Mesodermal cell (in vitro differentiated cells): Measurements from ENCODE around the gene CTDSP1.

Experiments used
- H3K27ac ChIP-seq: 2 replicates; pipeline ENCODE4 v1.7.0; 2013; ENCODE audit warnings: mild to moderate bottlenecking, low read depth, low read length, moderate library complexity; ENCODE audit not compliant: severe bottlenecking
- H3K36me3 ChIP-seq: 2 replicates; pipeline ENCODE4 v1.7.1; 2013; ENCODE audit warnings: mild to moderate bottlenecking, low read length, moderate library complexity; ENCODE audit not compliant: control insufficient read depth, insufficient read depth
- H3K4me1 ChIP-seq: one replicate; pipeline ENCODE4 v1.7.1; 2013; ENCODE audit warnings: mild to moderate bottlenecking, low read length; ENCODE audit not compliant: insufficient read depth, control insufficient read depth, poor library complexity, severe bottlenecking
- H3K4me3 ChIP-seq: 2 replicates; pipeline ENCODE4 v1.7.0; 2013; ENCODE audit warnings: low read length, control low read depth, mild to moderate bottlenecking; ENCODE audit not compliant: insufficient read depth, poor library complexity, severe bottlenecking; ENCODE audit errors: extremely low read depth
- H3K9me3 ChIP-seq: 2 replicates; pipeline ENCODE4 v1.7.1; 2013; ENCODE audit warnings: mild to moderate bottlenecking, low read length, moderate library complexity; ENCODE audit not compliant: control insufficient read depth
- WGBS, 2 experiments: methylation state at CpG; one replicate each; pipeline ENCODE4 v1.1.5; 2013; ENCODE audit warnings: missing lambda C conversion rate in 2 of 2; ENCODE audit not compliant: insufficient coverage in 2 of 2; 5-methylcytosine and 5-hydroxymethylcytosine counted together

CTDSP1 gene

DNA sequence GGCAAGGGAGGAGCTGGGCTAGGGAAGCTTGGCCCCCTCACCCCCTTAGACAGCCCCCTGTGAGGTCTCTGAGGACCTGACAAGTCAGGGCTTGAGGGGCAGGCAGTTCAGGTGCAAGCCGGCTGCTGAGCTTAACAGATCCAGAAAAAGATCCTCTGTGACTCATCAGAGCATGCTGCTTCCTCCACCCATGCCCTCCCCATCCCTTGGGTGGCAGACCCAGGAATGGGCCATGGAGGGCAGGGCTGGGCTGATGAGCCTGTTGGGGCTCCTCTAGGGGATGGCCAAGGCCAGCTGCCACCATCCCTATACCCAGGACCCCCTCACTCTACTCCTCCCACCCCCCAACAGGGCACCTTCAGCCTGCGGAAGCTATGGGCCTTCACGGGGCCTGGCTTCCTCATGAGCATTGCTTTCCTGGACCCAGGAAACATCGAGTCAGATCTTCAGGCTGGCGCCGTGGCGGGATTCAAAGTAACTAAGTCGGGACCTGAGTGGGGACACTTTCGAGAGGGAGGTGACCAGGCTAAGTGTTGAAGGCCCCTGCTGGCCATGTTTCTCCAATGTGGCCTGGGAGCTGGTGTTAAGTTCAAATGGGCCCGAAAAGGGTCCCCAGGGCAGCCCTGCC, 15.7 kb upstream of the CTDSP1 start:
- 90 to 94% methylated on average over 8 to 9 of the region's 10 CpGs for WGBS, 2 experiments
- H3K4me1 ChIP-seq, result peaks cover 11% of the 10 kb centered on the region
- H3K9me3 ChIP-seq, result no peaks in the 10 kb centered on the region

DNA sequence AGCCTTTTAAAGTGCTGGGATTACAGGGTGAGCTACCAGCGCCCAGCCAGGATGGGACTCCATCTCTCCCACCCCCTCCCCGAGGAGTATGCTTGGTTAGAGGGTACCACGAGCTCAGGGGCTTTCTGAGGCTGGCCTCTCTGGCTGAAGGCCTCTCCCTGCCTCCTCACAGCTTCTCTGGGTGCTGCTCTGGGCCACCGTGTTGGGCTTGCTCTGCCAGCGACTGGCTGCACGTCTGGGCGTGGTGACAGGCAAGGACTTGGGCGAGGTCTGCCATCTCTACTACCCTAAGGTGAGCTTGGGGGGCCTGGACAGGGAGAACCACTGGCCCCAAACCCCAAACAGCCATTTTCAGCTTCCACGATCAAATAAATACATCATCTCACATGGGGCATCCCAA, 14.7 kb upstream of the CTDSP1 start:
- H3K4me3 ChIP-seq, result no peak overlapping the region
- H3K36me3 ChIP-seq, result no peaks in the 10 kb centered on the region
- 86 to 89% methylated on average over 8 of the region's 9 CpGs for WGBS, 2 experiments

More for the DNA sequence above, 15.7 kb upstream of the CTDSP1 start:
- Histone ChIP-seq H3K4me3 (no peak overlapping the region), H3K27ac (no peak overlapping the region), H3K36me3 (no peaks in the 10 kb centered on the region)

DNA sequence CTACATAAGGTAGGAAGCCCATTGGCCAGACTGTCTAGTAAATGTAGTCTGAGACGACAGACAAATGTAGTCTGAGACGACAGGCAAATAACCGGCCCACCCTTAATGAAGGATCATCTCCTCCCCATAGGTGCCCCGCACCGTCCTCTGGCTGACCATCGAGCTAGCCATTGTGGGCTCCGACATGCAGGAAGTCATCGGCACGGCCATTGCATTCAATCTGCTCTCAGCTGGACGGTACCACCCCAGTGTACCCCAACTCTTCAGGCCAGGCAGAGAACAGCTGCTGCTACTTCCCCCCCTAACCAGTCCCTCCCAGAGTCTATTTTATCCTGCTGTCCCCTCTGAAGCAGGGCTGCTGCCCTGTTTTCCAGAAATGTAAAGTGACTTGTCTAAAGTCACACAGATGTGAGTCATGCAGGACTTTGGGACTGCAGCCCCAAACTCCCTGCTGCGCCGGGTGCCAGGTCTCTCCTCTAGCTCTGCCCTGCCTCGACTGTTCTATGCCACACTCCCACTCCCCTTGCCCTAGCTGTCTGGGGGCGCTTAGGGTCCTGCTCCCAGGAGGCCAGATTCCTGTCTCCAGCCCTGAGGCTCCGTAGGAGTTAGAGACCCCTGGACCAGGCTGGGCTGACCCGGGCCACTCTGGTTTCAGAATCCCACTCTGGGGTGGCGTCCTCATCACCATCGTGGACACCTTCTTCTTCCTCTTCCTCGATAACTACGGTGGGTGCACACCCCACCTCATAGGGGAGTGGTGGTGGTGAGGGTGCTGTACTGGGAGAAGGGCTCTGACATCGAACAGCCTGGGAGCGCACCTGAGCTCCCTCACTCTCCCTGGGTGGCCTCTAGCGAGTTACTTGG, 12.9 kb upstream of the CTDSP1 start:
- Histone ChIP-seq H3K9me3 (no peaks in the 10 kb centered on the region), H3K4me1 (peaks cover 11% of the 10 kb centered on the region), H3K36me3 (no peaks in the 10 kb centered on the region), H3K4me3 (no peak overlapping the region), H3K27ac (no peak overlapping the region)
- 89 to 96% methylated on average over 13 to 16 of the region's 23 CpGs for WGBS, 2 experiments

More for the DNA sequence above, 14.7 kb upstream of the CTDSP1 start:
- Histone ChIP-seq H3K27ac (no peak overlapping the region), H3K9me3 (no peaks in the 10 kb centered on the region), H3K4me1 (peaks cover 11% of the 10 kb centered on the region)

DNA sequence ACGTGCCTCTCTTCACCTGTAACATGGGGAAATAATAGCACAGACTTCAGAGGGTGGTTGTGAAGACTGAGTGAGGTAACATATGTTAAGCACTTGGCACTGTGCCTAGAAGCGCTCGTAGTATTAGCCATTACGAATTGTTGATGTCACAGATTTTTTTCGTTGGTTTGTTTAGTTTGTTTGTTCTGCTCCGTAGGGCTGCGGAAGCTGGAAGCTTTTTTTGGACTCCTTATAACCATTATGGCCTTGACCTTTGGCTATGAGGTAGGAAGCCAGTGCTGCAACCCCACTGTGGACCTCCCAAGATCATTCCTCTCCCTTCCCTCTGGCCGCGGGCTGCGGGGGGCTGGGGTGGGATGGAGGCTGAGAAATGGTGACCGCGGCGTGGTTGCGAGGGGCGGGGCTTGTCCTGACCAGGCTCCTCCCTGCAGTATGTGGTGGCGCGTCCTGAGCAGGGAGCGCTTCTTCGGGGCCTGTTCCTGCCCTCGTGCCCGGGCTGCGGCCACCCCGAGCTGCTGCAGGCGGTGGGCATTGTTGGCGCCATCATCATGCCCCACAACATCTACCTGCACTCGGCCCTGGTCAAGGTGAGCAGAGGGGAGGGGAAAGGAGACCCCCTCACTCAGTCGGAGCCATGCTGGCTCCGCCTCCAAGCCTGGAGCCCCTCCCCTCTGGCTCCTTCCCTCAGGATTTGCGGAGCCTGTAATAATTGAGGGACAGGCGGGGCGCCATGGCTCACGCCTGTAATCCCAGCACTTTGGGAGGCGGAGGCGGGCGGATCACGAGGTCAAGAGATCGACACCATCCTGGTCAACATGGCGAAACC, 12.1 kb upstream of the CTDSP1 start:
- H3K27ac ChIP-seq, result no peak overlapping the region
- no peaks in the 10 kb centered on the region for H3K9me3 ChIP-seq
- no peaks in the 10 kb centered on the region for H3K36me3 ChIP-seq
- H3K4me3 ChIP-seq, result no peak overlapping the region
- 32 to 40% methylated on average over 16 to 23 of the region's 38 CpGs for WGBS, 2 experiments
- H3K4me1 ChIP-seq, result peaks cover 11% of the 10 kb centered on the region

DNA sequence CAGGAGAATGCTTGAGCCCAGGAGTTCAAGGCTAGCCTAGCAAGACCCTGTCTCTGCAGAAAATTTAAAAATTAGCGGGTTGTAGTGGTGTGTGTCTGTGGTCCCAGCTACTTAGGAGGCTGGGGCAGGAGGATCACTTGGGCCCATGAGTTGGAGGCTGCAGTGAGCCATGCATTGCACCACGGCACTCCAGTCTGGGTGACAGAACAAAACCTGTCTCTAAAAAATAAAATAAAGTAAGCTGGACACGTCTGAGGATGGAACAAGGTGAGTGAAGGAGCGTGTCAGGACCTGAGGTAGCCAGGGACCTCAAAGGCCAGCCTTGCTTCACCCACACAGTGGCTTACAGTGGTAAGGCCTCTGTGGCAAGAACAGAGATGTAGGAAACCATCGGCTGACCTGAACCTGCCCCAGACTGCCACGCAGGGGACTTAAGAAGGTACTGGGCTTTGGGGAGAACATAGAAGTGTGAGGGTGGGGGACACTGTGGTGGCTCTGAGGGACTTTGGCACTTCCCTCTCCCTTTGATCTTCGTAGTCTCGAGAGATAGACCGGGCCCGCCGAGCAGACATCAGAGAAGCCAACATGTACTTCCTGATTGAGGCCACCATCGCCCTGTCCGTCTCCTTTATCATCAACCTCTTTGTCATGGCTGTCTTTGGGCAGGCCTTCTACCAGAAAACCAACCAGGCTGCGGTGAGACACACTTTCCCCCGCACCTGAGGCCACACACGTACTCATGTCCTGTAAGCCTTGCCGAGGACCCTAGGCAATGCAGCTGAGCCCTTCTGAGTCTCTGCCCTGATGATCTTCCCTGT, 10.1 kb upstream of the CTDSP1 start:
- H3K36me3 ChIP-seq, result no peaks in the 10 kb centered on the region
- 94 to 96% methylated on average over 11 to 16 of the region's 17 CpGs for WGBS, 2 experiments
- no peak overlapping the region for H3K4me3 ChIP-seq
- H3K27ac ChIP-seq, result no peak overlapping the region
- H3K4me1 ChIP-seq, result peaks cover 7% of the 10 kb centered on the region
- no peaks in the 10 kb centered on the region for H3K9me3 ChIP-seq

DNA sequence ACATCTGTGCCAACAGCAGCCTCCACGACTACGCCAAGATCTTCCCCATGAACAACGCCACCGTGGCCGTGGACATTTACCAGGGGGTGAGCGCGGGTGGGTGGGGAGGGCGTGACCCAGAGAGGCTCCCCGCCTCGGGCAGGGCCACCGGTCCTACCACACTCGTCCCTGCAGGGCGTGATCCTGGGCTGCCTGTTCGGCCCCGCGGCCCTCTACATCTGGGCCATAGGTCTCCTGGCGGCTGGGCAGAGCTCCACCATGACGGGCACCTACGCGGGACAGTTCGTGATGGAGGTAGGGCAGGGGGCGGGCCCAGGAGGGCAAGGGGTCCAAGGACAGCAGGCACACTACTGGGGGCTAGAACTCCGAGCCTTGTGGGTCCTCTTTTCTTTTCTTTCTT, 8.5 kb upstream of the CTDSP1 start:
- Histone ChIP-seq H3K9me3 (no peaks in the 10 kb centered on the region), H3K4me1 (peaks cover 7% of the 10 kb centered on the region), H3K36me3 (no peaks in the 10 kb centered on the region), H3K4me3 (no peak overlapping the region), H3K27ac (no peak overlapping the region)
- 95 to 97% methylated on average over 18 to 22 of the region's 23 CpGs for WGBS, 2 experiments

DNA sequence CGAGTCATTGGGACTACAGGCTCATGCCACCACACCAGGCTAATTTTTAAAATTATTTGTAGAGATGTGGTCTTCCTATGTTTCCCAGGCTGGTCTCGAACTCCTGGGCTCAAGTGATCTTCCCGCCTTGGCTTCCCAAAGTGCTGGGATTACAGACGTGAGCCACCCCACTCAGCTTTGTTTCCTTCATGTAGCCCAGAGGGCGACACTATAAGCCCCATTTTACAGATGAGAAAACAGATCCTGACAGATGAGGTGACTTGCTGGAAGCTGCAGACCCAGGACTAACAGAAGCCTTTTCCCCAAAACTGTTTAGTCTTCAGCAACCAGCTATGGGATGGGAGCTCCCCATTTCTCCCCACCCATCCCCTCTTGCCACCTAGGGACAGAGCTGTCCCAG, 7.2 kb upstream of the CTDSP1 start:
- peaks cover 5% of the 10 kb centered on the region for H3K4me1 ChIP-seq
- H3K4me3 ChIP-seq, result no peak overlapping the region
- H3K27ac ChIP-seq, result no peak overlapping the region
- H3K9me3 ChIP-seq, result no peaks in the 10 kb centered on the region
- 94% methylated on average over 3 to 4 of the region's 5 CpGs for WGBS, 2 experiments
- no peaks in the 10 kb centered on the region for H3K36me3 ChIP-seq

DNA sequence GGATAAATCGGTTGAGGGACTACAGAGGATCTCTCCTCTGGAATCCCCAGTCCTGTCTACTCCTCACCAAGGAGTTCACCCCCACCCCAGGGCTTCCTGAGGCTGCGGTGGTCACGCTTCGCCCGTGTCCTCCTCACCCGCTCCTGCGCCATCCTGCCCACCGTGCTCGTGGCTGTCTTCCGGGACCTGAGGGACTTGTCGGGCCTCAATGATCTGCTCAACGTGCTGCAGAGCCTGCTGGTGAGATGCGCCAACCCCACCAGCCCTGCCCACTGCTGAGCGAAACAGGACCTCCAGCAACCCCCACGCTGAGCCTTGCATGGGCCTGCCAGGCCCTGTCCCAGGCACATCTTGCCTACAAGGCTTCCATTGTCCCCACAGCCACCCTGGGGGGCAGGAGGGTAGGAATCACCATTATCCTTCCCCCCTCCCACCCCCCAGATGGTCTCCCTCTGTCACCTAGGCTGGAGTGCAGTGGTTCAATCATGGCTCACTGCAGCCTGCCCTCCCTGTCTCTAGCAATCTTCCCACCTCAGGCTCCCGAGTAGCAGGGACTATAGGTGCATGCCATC, 6.7 kb upstream of the CTDSP1 start:
- no peaks in the 10 kb centered on the region for H3K9me3 ChIP-seq
- H3K4me1 ChIP-seq, result peaks cover 6% of the 10 kb centered on the region
- no peak overlapping the region for H3K4me3 ChIP-seq
- WGBS, 2 experiments, result 79 to 89% methylated on average over 13 to 16 of the region's 16 CpGs
- H3K27ac ChIP-seq, result no peak overlapping the region
- H3K36me3 ChIP-seq, result no peaks in the 10 kb centered on the region

DNA sequence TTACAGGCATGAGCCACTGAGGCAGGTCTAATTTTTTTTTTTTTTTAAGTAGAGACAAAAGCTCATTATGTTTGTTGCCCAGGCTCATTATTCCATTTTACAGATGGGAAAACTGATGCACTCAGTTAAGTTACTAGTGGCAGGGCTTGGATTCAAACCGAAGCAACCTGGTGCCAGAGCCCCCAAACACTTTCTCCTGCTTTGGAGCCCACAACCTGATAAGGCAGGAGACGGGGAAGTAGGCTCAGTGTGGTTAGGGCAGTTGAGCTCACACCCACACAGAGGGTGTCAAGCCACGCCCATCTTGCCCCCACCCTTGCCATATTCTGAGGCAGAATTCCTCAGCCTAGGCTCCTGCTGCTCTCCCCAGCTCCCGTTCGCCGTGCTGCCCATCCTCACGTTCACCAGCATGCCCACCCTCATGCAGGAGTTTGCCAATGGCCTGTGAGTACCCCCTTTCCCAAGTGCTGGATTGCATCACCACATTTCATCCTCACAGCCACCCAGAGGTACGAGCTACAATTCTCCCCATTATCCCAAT, 5.8 kb upstream of the CTDSP1 start:
- WGBS, 2 experiments, result 60 to 65% methylated on average over 5 to 6 of the region's 8 CpGs
- H3K27ac ChIP-seq, result no peak overlapping the region
- H3K9me3 ChIP-seq, result no peaks in the 10 kb centered on the region
- H3K36me3 ChIP-seq, result no peaks in the 10 kb centered on the region
- H3K4me3 ChIP-seq, result no peak overlapping the region
- peaks cover 6% of the 10 kb centered on the region for H3K4me1 ChIP-seq
